Left ventricle myocardium inferior (tissue), 1 donor: ENCODE measurements around the gene BCAS4. TPM values are rescaled to one million over a fixed set of nuclear protein-coding genes. Genes with fewer than 3 reads are reported as not detected.
"Not testable (repeated sequence)": the region's sequence is repeated elsewhere in the genome, so short reads cannot be mapped to it uniquely, and the experiment has no call there.

Experiments
- DNase-seq: peaks from one replicate; pipeline ENCODE4 v3.0.0-alpha.2; 2020
- H3K27ac ChIP-seq: fragments of 200-600 bp; replicated peaks from 2 replicates; pipeline ENCODE4 v1.8.0; 2021
- H3K27me3 ChIP-seq: fragments of 200-600 bp; 2 replicates; pipeline ENCODE4 v1.8.0; 2021; ENCODE audit warnings: low read depth
- H3K36me3 ChIP-seq: fragments of 200-600 bp; 2 replicates; pipeline ENCODE4 v1.8.0; 2021
- H3K4me1 ChIP-seq: fragments of 200-600 bp; 2 replicates; pipeline ENCODE4 v1.8.0; 2021
- H3K4me3 ChIP-seq: fragments of 200-600 bp; 2 replicates; pipeline ENCODE4 v1.8.0; 2021; ENCODE audit warnings: mild to moderate bottlenecking, moderate library complexity
- H3K9me3 ChIP-seq: fragments of 200-600 bp; replicated peaks from 2 replicates; pipeline ENCODE4 v1.8.0; 2021
- intact Hi-C: fragments of 100-400 bp; cut with micrococcal nuclease; formaldehyde crosslinking; loops from one replicate; pipeline ENCODE4 v1.11.0; 2022
- total RNA-seq: library from RNA; stranded (reverse); fragmentation: NEBNext Ultra II Directional; extraction: Animal tissue kit (Norgen Biotek cat#: 25700); gene quantifications from one replicate; pipeline ENCODE4 v1.2.1, GENCODE V29; 2021
- TF ChIP-seq, protein P1 (sequence below): fragments of 200-600 bp; IDR thresholded peaks from 2 replicates; pipeline ENCODE4 v1.8.0; 2021; ENCODE audit warnings: antibody characterized with exemption, mild to moderate bottlenecking, borderline replicate concordance
- donor health status: DM: no; HTN: yes; CAD: no; lungs with severe emphysema.

Gene BCAS4
- total RNA-seq, 1 donor from 2014 or later, result 2.1 TPM

DNA sequence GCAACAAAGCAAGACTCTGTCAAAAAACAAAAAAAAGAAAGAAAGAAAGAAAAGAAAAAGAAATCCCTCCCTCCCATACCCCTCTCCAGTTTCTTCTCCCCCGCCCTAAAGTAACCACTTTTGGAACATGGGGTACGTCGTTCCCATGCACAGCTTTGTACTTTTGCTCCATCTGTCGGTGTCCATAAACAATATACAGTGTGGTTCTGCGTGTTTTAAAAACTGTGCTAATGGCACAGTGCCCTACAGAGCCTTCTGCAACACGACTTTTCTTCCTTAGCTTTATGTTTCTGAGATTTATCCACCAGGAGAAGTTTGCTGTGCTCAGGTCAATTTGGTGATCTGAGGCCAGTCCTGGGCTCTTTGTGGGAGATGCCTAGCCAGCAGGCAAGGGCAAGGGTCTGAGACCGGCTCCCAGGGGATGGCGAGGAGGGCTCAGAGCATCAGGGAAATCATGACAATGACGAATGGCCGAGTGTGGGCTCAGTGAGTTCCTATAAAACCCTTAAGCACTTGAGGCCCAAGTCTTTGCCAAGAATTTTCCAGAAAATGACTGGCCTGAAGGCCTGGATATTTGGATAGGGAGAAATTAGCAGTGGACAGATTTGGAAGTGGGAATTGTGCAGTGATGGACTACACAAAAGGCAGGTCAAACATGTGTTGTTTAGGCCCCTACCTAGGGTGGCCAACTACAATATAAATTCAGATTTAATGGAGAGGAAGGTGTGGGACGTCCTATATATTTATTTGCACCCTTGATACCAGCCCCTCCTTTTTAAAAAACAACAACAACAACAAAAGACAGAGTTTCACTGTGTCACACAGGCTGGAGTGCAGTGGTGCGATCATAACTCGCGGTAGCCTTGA, 1.9 kb upstream of the BCAS4 start:
- no peak for DNase-seq
- no peaks in the 10 kb centered on the region for H3K9me3 ChIP-seq
- TF ChIP-seq, protein P1, sequence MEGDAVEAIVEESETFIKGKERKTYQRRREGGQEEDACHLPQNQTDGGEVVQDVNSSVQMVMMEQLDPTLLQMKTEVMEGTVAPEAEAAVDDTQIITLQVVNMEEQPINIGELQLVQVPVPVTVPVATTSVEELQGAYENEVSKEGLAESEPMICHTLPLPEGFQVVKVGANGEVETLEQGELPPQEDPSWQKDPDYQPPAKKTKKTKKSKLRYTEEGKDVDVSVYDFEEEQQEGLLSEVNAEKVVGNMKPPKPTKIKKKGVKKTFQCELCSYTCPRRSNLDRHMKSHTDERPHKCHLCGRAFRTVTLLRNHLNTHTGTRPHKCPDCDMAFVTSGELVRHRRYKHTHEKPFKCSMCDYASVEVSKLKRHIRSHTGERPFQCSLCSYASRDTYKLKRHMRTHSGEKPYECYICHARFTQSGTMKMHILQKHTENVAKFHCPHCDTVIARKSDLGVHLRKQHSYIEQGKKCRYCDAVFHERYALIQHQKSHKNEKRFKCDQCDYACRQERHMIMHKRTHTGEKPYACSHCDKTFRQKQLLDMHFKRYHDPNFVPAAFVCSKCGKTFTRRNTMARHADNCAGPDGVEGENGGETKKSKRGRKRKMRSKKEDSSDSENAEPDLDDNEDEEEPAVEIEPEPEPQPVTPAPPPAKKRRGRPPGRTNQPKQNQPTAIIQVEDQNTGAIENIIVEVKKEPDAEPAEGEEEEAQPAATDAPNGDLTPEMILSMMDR, result no peak

DNA sequence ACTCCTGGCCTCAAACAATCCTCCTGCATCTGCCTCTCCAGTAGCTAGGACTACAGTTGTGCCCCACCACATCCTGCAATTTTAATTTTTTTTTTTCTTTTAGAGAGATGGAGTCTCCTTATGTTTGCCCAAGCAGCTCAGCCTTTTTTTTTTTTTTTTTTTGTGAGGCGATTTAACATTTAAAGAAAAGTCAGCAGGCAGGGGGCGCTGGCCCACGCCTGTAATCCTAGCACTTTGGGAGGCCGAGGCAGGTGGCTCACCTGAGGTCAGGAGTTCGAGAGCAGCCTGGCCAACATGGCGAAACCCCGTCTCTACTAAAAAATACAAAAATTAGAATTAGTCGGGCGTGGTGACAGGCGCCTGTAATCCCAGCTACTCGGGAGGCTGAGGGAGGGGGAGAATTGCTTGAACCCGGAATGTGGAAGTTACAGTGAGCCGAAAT, 1.3 kb upstream of the BCAS4 start:
- not testable (repeated sequence) for H3K27ac ChIP-seq, H3K9me3 ChIP-seq, DNase-seq, H3K36me3 ChIP-seq, H3K4me3 ChIP-seq
- H3K4me1 ChIP-seq, result peaks cover 29% of the 10 kb centered on the region
- TF ChIP-seq, protein P1, result peak; percentile 32
- peaks cover 12% of the 10 kb centered on the region for H3K27me3 ChIP-seq
- intact Hi-C loops, result loop anchor here (10.0 kb wide), 1 partner anchor 121 kb away; no protein-coding TSS in a partner anchor

More for the DNA sequence above, 1.9 kb upstream of the BCAS4 start:
- intact Hi-C loops, result loop anchor here (10.0 kb wide), 1 partner anchor 122 kb away; no protein-coding TSS in a partner anchor
- Histone ChIP-seq H3K27me3 (peaks cover 12% of the 10 kb centered on the region), H3K36me3 (no peaks in the 10 kb centered on the region), H3K4me1 (peaks cover 29% of the 10 kb centered on the region), H3K4me3 (no peak overlapping the region), H3K27ac (no peak overlapping the region)

DNA sequence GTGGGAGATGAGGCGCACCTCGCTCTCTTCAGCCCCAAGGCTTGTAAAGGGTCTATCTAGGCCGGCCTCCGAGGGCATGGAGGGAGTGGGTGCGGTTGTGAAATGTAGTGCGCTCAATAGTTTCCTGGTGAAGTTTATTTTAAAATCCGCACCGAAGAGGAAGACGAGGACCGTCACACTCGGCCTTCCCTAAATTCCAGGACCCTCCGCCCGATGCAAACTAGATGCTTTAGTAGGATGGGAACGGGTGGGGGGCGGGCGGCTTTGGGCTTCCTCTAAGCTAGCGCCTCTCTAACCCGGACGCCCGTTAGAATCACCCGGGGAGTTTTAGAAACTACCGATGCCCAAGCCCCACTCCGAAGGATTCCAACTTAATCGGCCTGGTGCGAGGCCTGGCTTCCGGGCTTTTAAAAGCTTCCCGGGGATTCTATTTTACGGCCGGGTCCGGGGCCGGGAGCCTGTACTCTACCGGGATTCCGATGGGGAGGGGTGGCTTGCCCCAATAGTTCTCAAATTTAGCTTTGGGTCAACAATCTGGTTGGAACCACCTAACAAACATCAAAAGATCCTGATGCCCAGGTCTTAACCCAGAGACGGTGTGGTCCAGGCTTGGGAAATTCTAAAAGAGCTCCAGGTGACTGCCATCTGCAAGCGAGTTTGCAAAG, 548 bp upstream of the BCAS4 start:
- TF ChIP-seq, protein P1, result no peak
- H3K4me1 ChIP-seq, result peaks cover 29% of the 10 kb centered on the region
- intact Hi-C loops, result loop anchor here (10.0 kb wide), 1 partner anchor 120 kb away; no protein-coding TSS in a partner anchor
- H3K9me3 ChIP-seq, result no peaks in the 10 kb centered on the region
- H3K36me3 ChIP-seq, result no peaks in the 10 kb centered on the region
- DNase-seq, result no peak
- H3K4me3 ChIP-seq, result peak overlapping the region; percentile 90
- no peak overlapping the region for H3K27ac ChIP-seq
- H3K27me3 ChIP-seq, result peaks cover 12% of the 10 kb centered on the region

DNA sequence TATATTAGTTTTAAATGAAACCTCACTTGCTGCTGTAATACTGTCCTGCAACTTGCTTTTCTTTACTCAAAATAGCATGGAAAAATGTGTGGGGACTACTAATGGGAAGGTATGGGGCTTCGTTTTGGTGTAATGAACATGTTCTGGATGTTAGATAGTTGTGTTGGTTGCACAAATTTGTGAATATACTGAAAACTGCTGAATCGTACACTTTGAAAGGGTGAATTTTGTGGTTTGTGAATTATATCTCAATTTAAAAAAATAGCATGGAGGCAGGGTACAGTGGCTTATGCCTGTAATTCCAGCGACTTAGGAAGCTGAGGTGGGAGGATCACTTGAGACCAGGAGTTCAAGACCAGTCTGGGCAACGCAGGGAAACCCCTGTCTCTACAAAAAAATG, 2.3 kb downstream of the BCAS4 start:
- peaks cover 18% of the 10 kb centered on the region for H3K4me1 ChIP-seq
- H3K9me3 ChIP-seq, result no peaks in the 10 kb centered on the region
- H3K36me3 ChIP-seq, result no peaks in the 10 kb centered on the region
- H3K4me3 ChIP-seq, result no peak overlapping the region
- peaks cover 11% of the 10 kb centered on the region for H3K27me3 ChIP-seq
- no peak for DNase-seq
- H3K27ac ChIP-seq, result no peak overlapping the region
- intact Hi-C loops, result loop anchor here (10.0 kb wide), 1 partner anchor 118 kb away; no protein-coding TSS in a partner anchor
- TF ChIP-seq, protein P1, result no peak

DNA sequence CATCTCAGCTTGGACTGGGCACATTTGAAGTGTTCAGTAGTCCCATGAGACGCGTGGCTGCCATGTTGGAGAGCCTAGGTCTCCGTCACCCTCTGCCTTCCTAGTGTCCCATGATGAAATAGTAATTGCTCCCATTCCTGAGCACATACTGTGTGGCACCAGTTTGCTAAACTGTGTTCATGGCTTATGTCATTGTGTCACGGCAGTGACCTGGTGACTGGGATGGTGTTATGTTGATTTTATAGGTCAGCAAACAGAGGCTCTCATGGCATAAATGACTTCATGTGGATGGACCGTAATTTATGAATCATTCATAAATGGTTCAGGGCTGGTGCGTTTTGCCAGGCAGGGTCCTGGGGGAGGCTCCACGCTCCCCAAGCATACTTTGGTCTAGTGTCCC, 3.8 kb downstream of the BCAS4 start:
- no peak for DNase-seq
- H3K9me3 ChIP-seq, result no peaks in the 10 kb centered on the region
- TF ChIP-seq, protein P1, result no peak
- peaks cover 18% of the 10 kb centered on the region for H3K4me1 ChIP-seq
- no peaks in the 10 kb centered on the region for H3K36me3 ChIP-seq
- intact Hi-C loops, result loop anchor here (10.0 kb wide), 1 partner anchor 116 kb away; no protein-coding TSS in a partner anchor
- H3K4me3 ChIP-seq, result no peak overlapping the region
- no peak overlapping the region for H3K27ac ChIP-seq
- no peaks in the 10 kb centered on the region for H3K27me3 ChIP-seq
